ENCODE results near the gene CKLF.

Gene CKLF

DNA sequence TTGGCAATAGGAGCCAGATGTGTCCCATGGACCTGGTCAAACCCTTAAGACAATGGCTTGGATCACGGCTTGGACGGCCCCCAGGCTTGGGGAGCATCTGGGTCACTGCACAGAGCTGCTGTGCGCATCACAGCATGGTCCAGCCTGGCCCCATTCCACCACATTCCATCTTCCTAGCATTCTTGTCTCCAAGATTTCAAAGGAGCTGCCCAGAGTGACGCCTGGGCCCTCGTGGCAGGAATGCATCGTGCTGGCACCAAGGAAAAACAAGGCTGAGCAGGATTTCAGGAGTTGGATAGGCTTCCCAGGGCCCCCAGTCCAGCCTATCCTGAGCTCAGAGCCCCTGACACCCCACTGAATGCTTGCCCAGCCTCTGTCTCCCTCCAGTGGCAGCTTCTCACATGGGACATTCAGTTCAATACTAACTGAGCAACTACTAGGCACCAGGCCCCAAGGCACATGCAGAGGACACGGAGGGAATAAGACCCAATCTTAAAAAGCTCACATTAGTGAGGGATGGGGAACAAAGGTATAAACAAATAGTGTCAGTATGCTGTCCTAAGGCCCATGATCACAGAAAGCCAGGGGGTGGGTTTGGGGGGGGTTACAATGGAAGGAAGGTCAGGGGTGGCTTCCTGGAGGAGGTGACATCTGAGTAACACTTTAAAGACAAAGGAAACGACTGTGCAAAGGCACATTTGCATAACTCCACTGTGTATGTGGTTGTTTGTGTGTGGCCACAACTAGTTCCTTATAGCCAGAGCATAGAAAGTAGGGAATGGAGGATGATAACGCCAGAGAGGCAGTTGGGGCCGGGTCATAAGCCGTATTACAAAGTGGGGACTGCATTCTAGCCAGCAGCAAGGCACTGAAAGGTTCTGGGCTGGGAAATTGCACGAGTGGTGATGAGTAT lies 36.5 kb upstream of the CKLF start:
- Histone ChIP-seq H4K91ac (ENCODE audit: low read length) (peak overlapping the region; percentile 94), H3K14ac (ENCODE audit: low read length in 2 of 2) (peak overlapping the region in 1 of 2 experiments; percentile 93)
- DNase-seq = peak; percentile 66

DNA sequence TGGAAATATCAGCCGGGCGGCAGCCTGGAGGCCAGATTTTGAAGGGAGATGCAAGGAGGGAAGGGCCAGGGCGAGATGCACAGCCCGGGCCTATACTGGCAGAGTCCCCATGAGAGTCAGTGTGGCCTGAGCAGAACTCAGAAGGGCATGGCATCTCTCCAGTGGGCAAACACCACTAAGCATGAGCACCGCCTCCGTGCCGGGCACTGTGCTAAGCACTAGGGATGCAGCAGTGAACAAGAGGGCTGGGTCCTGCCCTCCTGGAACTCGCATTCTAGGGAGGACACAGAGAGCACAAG lies 35.9 kb upstream of the CKLF start:
- Histone ChIP-seq H3K27ac (ENCODE audit: low read length, poor library complexity, severe bottlenecking) (peak overlapping the region; percentile 98), H4K91ac (ENCODE audit: low read length) (peak overlapping the region; percentile 94), H3K9me3 (ENCODE audit: control insufficient read depth, low read length) (no peaks in the 10 kb centered on the region), H3K9ac (ENCODE audit: low read length) (peak overlapping the region; percentile 46), H3K36me3 (ENCODE audit: control insufficient read depth in 1 of 2, insufficient read depth in 2 of 2, low read depth in 1 of 2, low read length in 2 of 2) (peaks cover 27 to 28% of the 10 kb centered on the region in 2 experiments), H2AK5ac (ENCODE audit: low read length, severe bottlenecking) (peak overlapping the region; percentile 62), H2BK5ac (ENCODE audit: low read depth, low read length, poor library complexity, severe bottlenecking) (peak overlapping the region; percentile 97), H2BK120ac (ENCODE audit: low read depth, low read length) (peak overlapping the region; percentile 68), H3K18ac (ENCODE audit: low read depth in 1 of 2, low read length in 2 of 2) (peak overlapping the region; percentile 2 to 98), H2BK15ac (ENCODE audit: low read depth, poor library complexity, severe bottlenecking) (peak overlapping the region; percentile 4), H3K4me1 (ENCODE audit: control insufficient read depth, insufficient read depth, low read depth, low read length) (peaks cover 46% of the 10 kb centered on the region), H3K79me1 (replicated peaks; ENCODE audit: low read length, poor library complexity, severe bottlenecking) (peaks cover 19% of the 10 kb centered on the region), H3K14ac (ENCODE audit: low read length in 2 of 2) (peak overlapping the region in 1 of 2 experiments; percentile 93), H3K4me2 (ENCODE audit: low read length, poor library complexity, severe bottlenecking) (no peak overlapping the region), H2BK12ac (ENCODE audit: low read length in 2 of 2) (peak overlapping the region; percentile 2 to 100), H3K23ac (ENCODE audit: low read length in 2 of 2) (peak overlapping the region in 1 of 2 experiments; percentile 83), H3K4me3 (ENCODE audit: insufficient read depth in 1 of 2, low read depth in 1 of 2, low read length in 2 of 2) (no peak overlapping the region), H3K27me3 (ENCODE audit: control insufficient read depth in 1 of 2, insufficient read depth in 1 of 2, low read length in 2 of 2) (no peaks in the 10 kb centered on the region), H4K8ac (ENCODE audit: low read length) (peak overlapping the region; percentile 93), H3K4ac (ENCODE audit: low read depth in 1 of 2, low read length in 2 of 2) (peak overlapping the region in 1 of 2 experiments; percentile 97), H2AFZ (ENCODE audit: low read depth, low read length) (no peak overlapping the region)
- WGBS = 62% methylated on average over 8 of the region's 8 CpGs
- no peak for DNase-seq

More for the DNA sequence above, 36.5 kb upstream of the CKLF start:
- Histone ChIP-seq H2AK5ac (ENCODE audit: low read length, severe bottlenecking) (peak overlapping the region; percentile 99), H3K9ac (ENCODE audit: low read length) (peak overlapping the region; percentile 46), H3K9me3 (ENCODE audit: control insufficient read depth, low read length) (no peaks in the 10 kb centered on the region), H2AFZ (ENCODE audit: low read depth, low read length) (no peak overlapping the region), H3K4me1 (ENCODE audit: control insufficient read depth, insufficient read depth, low read depth, low read length) (peaks cover 46% of the 10 kb centered on the region), H2BK15ac (ENCODE audit: low read depth, poor library complexity, severe bottlenecking) (peak overlapping the region; percentile 4), H3K18ac (ENCODE audit: low read depth in 1 of 2, low read length in 2 of 2) (peak overlapping the region; percentile 23 to 98), H2BK5ac (ENCODE audit: low read depth, low read length, poor library complexity, severe bottlenecking) (peak overlapping the region; percentile 99), H3K27ac (ENCODE audit: low read length, poor library complexity, severe bottlenecking) (peak overlapping the region; percentile 98), H2BK12ac (ENCODE audit: low read length in 2 of 2) (peak overlapping the region; percentile 2 to 100), H3K23ac (ENCODE audit: low read length in 2 of 2) (peak overlapping the region in 1 of 2 experiments; percentile 83), H3K79me1 (replicated peaks; ENCODE audit: low read length, poor library complexity, severe bottlenecking) (peaks cover 16% of the 10 kb centered on the region), H2BK120ac (ENCODE audit: low read depth, low read length) (peak overlapping the region; percentile 68), H4K8ac (ENCODE audit: low read length) (peak overlapping the region; percentile 93), H3K27me3 (ENCODE audit: control insufficient read depth in 1 of 2, insufficient read depth in 1 of 2, low read length in 2 of 2) (no peaks in the 10 kb centered on the region), H3K36me3 (ENCODE audit: control insufficient read depth in 1 of 2, insufficient read depth in 2 of 2, low read depth in 1 of 2, low read length in 2 of 2) (peaks cover 24 to 28% of the 10 kb centered on the region in 2 experiments), H3K4me3 (ENCODE audit: insufficient read depth in 1 of 2, low read depth in 1 of 2, low read length in 2 of 2) (no peak overlapping the region), H3K4me2 (ENCODE audit: low read length, poor library complexity, severe bottlenecking) (no peak overlapping the region), H3K4ac (ENCODE audit: low read depth in 1 of 2, low read length in 2 of 2) (peak overlapping the region; percentile 79 to 97)
- WGBS = 71% methylated on average over 12 of the region's 12 CpGs

DNA sequence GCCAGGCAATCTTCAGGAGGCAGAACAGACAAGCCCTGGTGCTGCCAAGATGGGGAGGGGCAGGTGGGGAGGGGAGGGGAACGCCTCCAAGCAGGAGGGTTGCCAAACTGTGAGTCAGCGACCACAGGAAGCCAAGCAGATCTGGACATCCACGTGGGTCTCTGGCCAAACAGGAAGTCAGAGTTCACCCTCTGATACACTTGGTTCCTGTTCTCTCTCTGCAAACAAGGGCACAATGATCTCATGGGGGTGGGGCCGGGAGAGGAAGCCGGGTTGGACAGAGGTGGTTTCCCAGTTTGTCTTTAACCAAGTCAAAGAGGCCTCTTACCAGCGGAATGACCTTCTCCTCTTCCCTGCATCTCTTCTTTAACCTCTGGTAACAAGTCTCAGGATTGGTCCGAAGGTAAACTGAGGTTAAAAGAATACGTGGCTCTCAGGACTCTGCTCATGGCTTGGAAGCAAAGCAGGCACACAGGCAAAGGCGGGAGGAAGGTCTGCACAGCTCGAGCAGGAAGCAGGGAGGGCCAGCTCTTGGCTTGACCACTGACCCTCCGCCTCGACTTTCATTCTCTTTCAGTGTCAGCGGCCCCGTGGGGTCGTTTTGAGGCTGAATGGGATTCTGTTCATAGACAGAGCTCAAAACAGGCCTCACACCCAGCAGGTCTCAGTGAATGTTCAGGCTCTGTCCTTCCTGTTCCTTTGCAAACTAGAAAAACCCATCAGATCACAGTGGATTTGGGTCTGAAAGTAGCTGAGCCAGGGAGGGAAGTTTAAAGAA lies 35.4 kb upstream of the CKLF start:
- Histone ChIP-seq H2AFZ (ENCODE audit: low read depth, low read length) (no peak overlapping the region), H3K79me1 (replicated peaks; ENCODE audit: low read length, poor library complexity, severe bottlenecking) (peaks cover 19% of the 10 kb centered on the region), H2BK5ac (ENCODE audit: low read depth, low read length, poor library complexity, severe bottlenecking) (peak overlapping the region; percentile 97), H2BK120ac (ENCODE audit: low read depth, low read length) (peak overlapping the region; percentile 87), H3K9ac (ENCODE audit: low read length) (peak overlapping the region; percentile 77), H2BK15ac (ENCODE audit: low read depth, poor library complexity, severe bottlenecking) (peak overlapping the region; percentile 4), H3K23ac (ENCODE audit: low read length in 2 of 2) (no peak overlapping the region), H3K9me3 (ENCODE audit: control insufficient read depth, low read length) (no peaks in the 10 kb centered on the region), H3K18ac (ENCODE audit: low read depth in 1 of 2, low read length in 2 of 2) (peak overlapping the region; percentile 87 to 93), H2AK5ac (ENCODE audit: low read length, severe bottlenecking) (peak overlapping the region; percentile 85), H3K4me3 (ENCODE audit: insufficient read depth in 1 of 2, low read depth in 1 of 2, low read length in 2 of 2) (peak overlapping the region in 1 of 2 experiments; percentile 45), H3K36me3 (ENCODE audit: control insufficient read depth in 1 of 2, insufficient read depth in 2 of 2, low read depth in 1 of 2, low read length in 2 of 2) (peaks cover 28 to 29% of the 10 kb centered on the region in 2 experiments), H3K4ac (ENCODE audit: low read depth in 1 of 2, low read length in 2 of 2) (peak overlapping the region; percentile 12 to 89), H2BK12ac (ENCODE audit: low read length in 2 of 2) (peak overlapping the region; percentile 81 to 94), H4K8ac (ENCODE audit: low read length) (peak overlapping the region; percentile 93), H3K4me2 (ENCODE audit: low read length, poor library complexity, severe bottlenecking) (no peak overlapping the region), H3K4me1 (ENCODE audit: control insufficient read depth, insufficient read depth, low read depth, low read length) (peaks cover 50% of the 10 kb centered on the region), H3K27me3 (ENCODE audit: control insufficient read depth in 1 of 2, insufficient read depth in 1 of 2, low read length in 2 of 2) (no peaks in the 10 kb centered on the region), H4K91ac (ENCODE audit: low read length) (peak overlapping the region; percentile 96), H3K14ac (ENCODE audit: low read length in 2 of 2) (peak overlapping the region in 1 of 2 experiments; percentile 50), H3K27ac (ENCODE audit: low read length, poor library complexity, severe bottlenecking) (peak overlapping the region; percentile 98)
- peak; percentile 99 for DNase-seq
- 32% methylated on average over 13 of the region's 15 CpGs for WGBS
